NCI-H345 treated with DMSO at 0.1 percent for 48 hours (cell line): ENCODE data around the gene OSER1.

Experiments
- DNase-seq: peaks from one replicate; lab custom pipeline; 2025; ENCODE audit not compliant: unreplicated experiment; lab: John Stamatoyannopoulos, UW

OSER1 gene

DNA sequence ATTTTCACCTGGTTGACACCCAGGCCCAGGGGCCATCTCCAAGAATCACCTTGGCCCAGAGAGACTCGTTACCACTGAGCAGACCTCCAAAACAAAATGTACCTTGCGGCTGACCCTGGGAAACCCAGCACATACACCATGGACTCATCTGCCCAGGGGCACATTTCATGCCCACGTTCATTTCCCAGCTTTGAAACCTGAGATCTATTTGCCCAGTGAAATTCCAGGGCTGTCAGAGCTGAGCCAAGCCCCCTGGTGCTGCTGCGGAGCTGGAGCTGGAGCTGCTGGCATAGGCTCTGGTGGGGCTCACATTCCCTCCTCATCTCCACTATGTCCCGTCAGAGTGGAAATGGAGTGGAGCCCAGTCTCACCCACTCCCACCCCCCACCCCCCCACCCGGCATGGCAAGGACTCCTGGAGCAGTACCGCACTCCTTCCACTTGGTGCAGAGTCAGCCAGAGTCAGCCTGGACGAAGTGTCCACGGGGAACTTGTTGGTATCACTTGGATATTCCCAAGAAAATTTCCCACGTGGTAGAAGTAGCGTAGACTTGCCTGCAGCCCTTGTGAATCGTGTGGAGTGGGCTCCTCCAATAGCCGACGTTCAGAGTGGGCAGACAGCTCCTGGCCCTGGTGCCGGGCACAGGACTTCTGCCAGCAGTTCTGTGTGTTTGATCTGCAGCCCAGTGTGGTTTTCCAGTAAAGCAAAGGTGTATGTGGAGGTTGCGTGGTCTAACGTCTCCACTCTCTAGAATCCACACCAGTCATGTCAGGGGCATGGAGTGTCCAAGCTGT, 18.1 kb upstream of the OSER1 start:
- DNase-seq, result no peak

DNA sequence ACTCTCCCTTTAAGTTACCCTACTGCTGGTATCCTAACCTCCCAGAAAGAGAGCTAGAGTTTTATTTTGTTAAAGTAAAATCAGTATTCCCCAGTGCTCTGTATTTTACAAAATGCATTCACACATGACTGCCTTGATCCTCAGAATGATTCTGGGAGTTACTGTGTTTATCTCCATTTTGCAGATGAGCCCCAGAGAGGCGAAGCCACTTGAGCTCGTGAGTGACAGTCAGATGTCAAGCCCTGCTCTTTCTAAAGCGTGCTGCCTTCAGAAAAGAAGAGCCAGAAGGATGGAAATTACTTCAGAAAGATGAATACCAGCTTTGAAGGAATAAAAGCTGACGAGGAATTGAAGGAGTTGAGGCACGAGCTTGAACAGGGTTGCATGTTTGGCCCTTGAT, 14.1 kb upstream of the OSER1 start:
- no peak for DNase-seq

DNA sequence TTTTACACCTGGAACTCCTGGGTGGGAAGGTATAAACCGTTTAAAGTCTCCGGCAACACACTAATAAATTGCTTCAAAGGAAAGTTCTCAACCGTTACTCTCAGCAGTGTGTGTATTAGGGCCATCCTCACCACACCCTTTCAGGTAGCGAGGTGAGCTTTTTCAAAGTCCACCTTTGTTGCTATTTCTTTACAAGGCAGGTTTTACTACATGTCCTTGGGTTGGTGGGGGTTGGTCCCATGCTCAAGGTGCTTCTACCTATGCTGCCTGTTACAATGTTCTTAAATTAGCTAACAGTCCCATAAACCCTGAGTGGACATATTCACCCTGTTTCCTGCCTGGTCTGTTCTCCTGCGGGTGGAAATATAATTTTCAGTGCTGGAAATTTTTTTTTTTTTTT, 13.2 kb upstream of the OSER1 start:
- DNase-seq, result no peak

DNA sequence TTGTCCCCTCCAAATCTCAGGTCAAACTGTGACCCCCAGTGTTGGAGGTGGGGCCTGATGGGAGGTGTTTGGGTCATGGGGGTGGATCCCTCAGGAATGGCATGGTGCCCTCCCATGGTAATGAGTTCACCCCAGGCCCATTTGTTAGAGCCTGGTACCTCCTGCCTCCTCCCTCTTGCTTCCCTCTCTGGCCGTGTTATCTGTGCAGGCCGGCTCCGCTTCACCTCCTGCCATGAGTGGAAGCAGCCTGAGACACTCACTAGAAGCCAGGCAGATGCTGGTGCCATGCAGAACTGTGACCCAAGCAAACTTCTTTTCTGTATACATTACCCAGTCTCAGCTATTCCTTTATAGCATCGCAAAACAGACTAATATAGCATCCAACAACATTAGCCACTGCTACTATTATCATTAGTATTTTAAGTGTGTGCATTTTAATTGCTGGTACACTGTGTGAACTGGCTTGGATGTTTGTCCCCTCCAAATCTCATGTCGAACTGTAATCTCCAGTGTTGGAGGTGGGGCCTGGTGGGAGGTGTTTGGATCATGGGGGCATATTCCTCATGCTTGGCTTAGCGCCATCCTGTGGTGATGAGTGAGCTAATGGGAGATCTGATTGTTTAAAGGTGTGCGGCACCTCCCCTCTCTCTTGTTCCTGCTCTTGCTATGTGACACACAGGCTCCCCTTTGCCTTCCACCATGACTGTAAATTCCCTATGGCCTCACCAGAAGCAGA, 12.2 kb upstream of the OSER1 start:
- no peak for DNase-seq

DNA sequence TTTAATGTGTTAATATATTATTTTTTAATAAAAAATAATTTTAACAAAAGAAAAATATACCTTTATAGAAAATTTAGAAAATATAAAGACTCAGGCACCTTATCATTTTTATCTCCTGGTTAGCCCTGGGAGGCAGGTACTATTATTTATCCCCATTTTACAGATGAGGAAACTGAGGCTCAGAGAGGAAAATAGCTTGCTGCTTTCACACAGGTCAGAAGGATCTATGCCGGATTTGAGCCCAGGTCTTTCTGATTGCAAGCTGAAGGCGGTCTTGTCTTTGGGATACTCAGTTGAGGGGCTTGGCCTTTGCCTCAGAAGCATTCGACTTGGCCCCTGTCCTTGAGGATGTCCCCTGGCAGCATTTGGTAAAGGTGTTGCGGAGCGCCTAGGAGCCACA, 11.5 kb upstream of the OSER1 start:
- DNase-seq, result no peak

DNA sequence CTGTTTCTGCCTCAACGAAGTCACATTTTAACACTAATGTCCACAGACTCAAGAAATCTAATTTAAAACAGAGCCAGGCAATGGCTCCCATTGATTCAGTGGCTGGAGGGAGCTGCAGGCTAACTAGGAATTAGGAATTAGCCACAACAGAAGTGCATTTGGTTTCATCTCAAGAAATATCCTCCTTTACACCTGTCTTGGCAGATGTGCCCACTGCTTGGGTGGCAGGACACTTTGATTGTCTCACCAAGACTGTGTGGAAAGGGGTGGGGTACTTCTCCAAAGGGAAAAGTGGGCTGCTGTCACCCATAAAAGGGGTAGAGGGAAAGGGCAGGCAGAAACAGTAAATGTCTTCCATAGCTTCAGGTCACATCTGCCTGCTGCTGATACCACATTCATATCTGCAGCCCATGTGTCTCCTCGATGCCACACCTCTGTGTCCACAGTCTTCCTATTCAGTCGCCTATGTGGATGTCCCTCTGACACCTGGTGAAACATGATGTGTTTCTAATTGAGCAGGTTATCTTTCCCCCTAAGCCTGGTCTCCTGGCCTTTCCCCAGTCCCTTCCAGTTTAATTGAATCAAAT, 10.9 kb upstream of the OSER1 start:
- DNase-seq, result no peak

DNA sequence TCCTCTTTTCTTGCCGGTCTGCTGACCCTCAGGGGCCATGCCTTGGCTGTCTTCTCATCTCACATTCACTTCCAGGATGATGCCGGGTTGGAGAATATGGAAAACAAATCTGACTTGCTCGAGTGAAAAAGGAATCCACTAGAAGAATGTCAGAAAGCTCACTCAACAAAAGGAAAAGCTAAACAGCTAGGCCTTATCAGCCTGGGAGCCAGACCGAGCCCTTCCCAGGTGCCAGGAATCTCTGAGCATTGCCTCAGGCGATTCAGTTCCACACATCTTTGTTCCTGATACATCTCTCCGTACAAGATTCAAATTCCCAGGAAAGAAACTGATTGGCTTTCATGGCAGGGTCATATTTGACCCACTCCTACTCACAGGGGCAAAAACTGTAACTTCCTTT, 9.2 kb upstream of the OSER1 start:
- DNase-seq, result no peak

DNA sequence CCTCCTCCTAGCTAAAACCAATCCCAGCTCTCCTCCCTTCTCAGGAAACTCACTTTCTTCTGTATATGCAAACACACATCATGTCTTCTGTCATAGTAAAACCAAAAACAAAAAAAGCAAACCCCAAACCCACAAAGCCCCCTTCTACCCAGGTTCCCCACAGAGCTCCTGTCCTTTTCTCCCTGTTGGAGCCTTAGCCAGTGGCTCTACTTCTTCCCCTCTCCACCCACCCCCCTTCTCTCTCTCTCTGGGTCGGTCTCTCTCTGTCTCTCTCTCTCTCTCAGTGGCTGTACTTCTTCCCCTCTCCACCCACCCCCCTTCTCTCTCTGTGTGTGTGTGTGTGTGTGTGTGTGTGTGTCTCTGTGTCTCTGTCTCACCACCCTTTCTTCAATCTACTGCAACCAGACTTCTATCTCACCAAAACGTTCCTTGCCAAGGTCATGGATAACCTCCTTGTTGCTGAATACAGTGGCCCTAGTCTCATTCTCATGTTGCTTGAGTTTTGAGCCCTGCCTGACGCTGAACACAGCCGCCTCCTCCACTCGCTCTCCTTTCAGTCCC, 8.7 kb upstream of the OSER1 start:
- no peak for DNase-seq

DNA sequence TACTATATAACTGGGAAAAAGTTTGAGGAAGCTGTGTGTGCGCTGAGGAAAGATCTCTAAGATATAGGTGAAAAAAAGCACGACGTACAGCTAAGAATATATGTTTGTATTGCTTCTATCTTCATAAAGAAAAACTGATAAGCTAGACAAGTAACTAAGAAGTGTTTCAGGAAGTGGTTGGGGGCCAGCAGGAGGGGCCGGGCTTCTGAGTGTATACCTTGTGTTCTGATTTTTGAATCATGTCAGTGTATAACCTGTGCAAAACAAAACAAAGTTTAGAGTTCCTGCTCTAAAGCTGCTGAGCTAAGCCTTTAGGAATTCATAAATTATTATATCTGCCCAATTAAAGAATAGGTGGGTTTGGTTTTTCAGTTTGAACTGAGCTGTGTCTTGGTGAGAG, 7.9 kb upstream of the OSER1 start:
- DNase-seq, result no peak

DNA sequence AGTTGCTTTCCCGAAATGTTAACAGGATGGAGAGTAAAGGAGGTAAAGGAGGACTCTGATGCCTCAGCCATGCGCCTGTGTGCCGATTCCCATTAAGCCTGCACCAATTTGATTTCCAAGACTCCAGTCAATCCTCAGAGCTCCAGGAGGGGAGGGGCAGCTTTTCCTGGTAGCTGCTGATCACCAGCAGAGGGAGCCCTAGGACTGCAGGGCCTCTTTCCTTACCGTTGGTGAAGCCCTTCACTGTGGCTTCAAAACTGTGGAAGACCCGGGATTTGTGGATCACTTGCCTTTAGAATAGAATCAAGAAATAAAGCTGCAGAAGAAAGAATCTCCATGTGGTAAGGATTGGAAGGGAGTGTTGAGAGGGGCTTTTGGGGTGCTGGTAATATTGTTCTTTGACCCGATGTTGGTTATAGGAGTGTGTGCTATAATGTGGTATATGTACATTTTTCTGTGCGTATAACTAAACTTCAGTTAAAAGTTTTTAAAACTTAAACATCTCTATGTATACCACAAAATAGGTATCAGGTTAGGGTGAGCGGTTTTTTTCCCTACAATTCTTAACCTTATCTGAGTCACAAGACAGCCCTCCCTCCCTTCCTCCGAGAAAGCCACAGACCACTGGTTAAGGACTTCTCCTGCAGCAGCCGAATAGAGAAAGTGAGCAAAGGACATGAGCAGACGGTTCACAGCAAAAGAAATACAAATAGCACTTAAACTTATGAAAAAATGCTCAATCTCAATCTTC, 6.9 kb upstream of the OSER1 start:
- DNase-seq, result peak; percentile 55

DNA sequence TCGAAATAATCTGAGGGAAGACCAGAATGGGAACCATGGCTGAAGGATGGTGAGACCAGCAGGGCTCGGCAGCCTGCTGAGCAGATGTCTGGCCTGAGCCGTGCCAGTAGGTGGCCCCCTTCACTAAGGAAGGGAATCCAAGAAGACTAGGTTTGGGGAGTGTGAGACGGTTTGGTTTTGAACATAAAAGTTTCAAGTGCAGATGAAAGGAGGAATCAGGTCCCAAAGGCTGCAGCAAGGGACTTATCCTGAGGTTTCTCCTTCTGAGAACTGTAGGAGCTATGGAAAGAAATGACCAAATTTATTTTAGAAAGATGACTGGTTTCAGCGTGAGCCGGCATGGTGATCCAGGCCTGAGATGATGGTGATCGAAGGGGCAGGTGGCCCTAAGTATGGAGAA, 4.6 kb upstream of the OSER1 start:
- DNase-seq, result peak; percentile 41

DNA sequence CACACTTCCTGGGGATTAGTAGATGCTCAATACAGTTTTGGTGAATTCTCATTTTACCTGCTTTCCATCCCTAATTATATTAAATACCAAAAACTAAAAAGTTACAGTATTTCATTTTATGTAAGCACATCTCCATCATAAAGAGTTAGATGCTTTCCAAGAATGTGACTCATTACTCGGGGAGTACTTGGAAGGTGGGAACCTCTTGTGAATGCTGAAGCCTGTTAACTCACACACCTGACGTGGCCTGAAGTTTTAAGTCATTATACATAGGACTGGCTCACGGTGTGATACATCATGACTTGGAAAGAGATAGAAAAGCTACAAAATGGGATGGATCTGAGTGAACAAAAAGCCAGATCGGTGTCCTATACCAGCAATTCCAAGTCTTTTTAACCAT, 2.2 kb upstream of the OSER1 start:
- DNase-seq, result no peak

DNA sequence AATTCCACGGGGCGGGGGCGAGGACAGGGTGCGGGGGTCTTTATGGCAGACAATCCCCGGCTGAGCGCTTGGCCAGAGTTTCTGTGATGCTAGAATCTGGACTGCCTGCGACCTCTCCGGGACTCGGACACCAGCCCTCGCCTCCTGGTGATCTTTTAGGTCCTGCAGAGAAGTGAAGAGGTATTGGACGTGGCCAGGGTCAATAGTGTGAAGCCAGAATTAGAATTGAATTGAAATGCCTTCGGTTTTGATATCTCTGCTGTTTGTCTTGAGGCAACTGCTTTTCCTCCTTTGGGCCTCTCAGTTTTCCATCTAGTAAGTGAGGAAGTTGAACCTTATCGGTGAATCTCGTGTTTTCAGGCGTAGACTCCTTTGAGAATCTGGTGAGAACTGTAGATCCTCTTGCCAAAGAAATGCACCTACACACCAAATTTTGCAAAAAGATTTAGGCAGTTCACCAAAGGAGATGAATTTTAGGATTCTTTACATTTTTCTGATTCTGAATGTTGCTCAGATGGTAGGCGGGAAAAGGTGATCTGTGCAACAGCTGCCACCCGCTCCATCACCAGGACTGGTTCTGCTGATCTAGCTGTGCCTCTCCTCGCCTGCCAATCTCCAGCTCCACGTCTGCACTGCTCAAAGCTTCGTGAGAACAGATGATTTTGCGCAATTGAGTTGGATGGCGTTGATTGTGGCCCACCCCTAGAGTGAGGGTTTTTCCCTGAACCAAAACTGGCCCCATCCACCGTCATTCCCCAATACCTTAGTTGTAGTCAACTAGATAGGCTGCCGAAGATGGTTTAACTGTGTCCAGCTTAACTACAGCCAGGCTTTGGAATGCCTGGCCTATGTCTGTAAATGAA, 837 bp upstream of the OSER1 start:
- DNase-seq, result no peak

DNA sequence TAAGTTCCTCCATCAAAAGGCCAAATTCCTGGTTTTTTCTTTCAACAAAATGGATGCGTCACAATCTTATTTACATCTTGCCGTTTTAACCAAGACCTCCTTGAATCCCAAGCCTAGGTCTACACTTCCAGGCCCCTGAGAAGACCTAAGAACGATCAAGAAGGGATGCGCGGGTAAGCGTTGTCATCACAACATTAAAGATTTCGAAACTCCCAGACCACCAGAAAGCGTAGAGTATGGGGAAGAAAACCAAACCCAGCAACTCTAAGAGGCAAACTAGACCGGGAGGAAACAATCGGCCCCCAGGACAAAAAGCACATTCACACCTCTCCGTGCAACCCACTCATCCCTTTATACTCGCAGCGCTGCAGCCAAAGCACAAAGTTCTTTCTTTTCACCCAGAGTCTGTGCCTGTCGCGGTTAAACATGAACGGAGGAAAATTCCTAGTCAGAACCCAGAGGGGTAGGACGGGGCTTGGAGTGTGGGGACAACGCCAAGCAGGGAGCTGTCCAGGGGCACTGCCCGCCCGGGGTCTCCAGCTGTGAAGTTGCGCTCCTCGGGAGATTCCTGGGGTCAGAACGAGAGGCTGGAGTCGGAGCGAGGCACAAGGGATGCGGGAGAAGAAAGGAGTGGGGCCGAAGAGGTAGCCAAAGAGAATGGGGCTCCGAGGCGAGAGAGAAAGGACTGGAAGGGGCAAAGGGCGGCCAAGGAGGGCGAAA, 725 bp downstream of the OSER1 start:
- DNase-seq, result no peak

DNA sequence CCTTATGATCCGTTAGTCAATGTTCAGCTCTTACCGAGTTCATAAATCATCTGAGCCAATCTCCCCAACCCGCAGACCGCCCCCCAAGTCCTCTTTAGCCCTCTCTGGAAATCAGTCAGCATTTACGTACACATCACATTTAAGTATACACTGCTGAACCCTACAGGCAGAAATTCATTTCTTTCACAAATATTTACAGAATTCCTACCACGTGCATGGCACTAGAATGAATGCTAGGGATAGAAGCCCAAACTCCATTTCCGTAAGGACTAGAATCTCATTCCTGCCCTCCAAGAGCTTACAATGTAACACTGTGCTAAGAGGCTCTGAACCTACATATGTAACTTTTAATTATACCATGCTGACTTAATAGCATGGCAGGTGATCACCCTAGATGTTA, 1.8 kb downstream of the OSER1 start:
- DNase-seq, result no peak

DNA sequence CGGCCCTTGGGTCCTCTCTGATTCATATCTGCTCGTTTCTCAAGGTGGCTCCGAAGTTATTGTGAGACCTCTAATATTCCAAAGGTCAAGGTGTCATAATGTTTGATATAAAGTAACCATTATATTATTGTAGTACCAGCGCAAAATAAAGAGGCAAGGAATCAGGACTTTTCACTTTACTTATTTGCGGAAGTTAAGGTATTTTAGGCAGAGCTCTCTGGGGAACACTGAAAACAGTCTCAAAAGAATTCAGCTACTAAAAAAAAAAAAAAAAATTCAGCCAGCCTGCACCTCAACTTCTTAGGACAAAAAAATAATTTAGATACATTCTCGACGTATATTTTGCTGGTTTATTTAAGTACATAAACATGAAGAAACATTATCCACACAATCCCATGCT, 2.4 kb downstream of the OSER1 start:
- DNase-seq, result no peak

DNA sequence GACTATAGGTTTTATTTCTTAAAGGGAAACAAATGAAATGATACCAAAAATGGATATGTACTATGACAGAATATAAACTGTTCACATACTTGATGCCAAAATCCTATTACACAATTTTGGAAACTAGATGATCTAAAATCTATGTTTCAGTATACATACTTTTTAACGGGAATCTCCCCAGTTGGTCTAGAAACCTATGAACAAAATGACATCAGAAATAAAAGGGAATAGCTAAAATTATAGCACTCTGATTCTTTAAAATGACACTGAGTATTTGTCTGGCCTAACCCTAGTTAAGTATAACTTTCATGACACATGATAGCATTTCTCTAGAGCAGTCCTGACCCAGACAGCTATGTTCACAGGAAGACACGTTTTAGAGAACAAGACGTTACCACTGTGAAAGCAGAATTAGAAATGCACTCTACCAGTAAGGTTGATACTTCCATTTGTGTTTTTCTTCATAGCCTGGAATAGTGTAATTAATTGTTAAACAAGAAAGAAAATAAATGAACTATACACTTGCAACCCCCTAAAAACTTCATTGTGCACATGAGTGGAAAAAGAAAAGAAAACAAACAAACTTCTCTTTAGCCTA, 3.3 kb downstream of the OSER1 start:
- DNase-seq, result no peak

DNA sequence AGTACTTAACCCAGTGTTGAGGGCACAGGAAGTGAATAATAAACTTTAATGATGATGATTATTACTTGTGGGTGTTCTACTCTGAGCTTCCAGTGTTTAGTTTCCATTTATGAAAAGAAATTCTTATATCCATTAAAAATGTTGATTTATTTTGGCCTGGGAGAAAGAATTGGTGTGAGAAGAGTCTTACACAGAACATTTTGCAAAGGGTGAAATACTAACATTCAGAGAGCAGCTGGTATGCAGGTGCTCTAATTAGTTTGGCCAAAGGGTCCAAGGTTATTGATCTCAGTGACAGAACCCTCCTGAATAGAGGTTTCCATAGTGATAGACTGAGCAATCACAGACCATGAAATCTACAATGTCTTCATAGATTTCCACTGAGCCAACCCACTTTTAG, 4.4 kb downstream of the OSER1 start:
- no peak for DNase-seq

DNA sequence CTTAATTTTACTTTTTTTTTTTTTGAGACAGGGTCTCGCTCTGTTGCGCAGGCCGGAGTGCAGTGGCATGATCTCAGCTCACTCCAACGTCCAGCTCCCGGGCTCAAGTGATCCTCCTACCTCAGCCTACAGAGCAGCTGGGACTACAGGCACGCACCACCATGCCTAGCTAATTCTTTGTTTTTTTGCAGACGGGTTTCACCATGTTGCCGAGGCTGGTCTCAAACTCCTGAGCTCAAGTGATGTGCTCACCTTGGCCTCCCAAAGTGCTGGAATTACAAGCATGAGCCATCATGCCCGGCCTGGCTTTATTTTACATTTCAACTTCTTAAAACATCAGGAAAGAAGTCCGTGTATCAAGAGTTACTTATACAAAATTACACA, 5.7 kb downstream of the OSER1 start:
- no peak for DNase-seq
